NOMO-1 treated with DMSO at 0.1 percent for 48 hours (cell line): ENCODE data around the gene RGR.

Source experiments
- DNase-seq: peaks from one replicate; lab custom pipeline; 2025; ENCODE audit not compliant: unreplicated experiment; lab: John Stamatoyannopoulos, UW

Gene RGR

GRCh38 chr10:84217746-84218145 lies 27.1 kb upstream of the RGR start:
- no peak for DNase-seq

GRCh38 chr10:84221916-84222315 lies 22.9 kb upstream of the RGR start:
- DNase-seq, result no peak

GRCh38 chr10:84224411-84225028 lies 20.3 kb upstream of the RGR start:
- DNase-seq, result no peak

GRCh38 chr10:84225427-84226173 lies 19.3 kb upstream of the RGR start, which contains the start of gene LRIT2:
Gene LRIT2 (minus strand): TSS chr10:84225544. CDS start chr10:84225520, 24 bp downstream.
- DNase-seq, result no peak

- no peak for DNase-seq
These were observed 18.2 kb upstream of the RGR start for GRCh38 chr10:84226616-84227015.

DNA sequence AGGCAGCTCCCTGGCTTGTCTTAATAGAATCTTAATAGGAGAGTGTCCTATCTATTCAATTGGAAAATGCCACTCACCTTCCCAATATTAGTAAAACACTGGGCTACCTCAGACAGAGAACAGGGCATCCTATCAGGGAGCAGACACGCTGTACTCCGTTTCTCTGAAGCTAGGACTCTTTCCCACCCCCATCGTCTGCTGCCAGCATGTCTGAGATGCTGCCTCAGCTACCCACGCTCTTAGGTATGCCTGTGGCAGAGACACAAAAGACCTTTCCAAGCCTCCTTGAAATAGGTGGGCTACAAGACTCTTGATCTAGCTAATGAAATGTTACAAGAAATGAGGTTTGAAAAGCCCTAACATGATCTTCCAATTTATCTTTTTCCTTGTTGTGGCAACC lies 17.0 kb upstream of the RGR start:
- no peak for DNase-seq

GRCh38 chr10:84230359-84230758 lies 14.5 kb upstream of the RGR start:
- no peak for DNase-seq

- DNase-seq, result no peak
These were observed 12.5 kb upstream of the RGR start for GRCh38 chr10:84232376-84232775.

- no peak for DNase-seq
These were observed 10.9 kb upstream of the RGR start for GRCh38 chr10:84233940-84234339.

GRCh38 chr10:84234479-84234878 lies 10.4 kb upstream of the RGR start:
- no peak for DNase-seq

DNA sequence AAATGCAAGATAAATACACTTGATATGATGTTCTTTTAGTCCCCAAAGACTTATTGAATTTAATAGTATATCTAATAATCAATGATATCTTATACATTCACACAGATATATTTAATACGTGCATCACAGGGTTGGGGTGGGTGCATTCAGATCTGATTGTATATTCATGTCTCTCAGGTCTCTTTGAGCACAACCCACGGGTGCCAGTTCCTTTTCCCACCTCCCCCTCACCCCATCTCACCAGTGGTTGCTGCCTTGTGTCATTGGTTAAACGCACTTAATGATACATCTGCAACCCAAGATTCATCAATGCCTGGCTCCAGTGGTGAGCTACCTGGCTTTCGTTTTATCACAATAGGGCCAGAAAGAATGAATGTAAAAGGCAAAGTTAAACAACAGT lies 9.8 kb upstream of the RGR start:
- no peak for DNase-seq

GRCh38 chr10:84236807-84237198 lies 8.1 kb upstream of the RGR start:
- no peak for DNase-seq

DNA sequence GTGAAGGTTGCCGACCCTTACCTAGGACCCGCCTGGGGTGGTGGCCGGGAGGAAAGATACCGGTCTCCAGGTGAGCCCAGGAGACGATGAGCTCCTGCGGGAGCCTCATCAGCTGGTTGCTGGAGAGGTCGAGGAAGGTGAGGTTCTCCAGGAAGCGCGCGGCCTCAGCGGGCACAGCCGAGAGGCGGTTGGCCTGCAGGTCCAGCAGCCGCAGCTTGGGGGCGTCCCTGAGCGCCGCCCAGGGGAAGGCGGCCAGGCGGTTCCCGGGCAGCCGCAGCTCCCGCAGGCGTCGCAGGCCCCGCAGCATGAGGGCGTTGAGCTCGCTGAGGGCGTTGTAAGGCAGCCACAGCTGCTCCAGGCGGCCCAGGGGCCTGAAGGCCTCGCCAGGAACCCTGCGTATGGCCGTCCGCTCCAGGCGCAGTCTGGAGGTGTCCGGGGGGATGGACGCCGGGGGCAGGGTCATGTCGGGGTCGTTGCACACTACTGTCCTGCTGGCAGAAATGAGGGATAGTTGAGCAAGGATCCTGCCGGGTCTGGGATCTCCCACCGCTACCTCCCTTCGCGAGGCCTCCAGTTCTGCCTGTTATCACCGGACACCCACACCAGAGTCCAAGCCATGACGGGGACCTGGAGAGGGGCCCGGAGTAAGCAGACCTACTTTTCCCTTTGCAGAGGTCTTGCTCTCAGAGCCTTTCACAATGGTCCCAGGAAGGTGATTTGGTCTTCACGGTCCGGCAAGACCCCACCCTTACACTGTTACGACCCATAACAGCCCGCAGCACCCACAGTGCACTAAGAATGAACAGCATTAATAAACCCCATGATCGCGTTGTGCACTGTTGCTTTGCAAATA lies 7.4 kb upstream of the RGR start:
- no peak for DNase-seq

DNA sequence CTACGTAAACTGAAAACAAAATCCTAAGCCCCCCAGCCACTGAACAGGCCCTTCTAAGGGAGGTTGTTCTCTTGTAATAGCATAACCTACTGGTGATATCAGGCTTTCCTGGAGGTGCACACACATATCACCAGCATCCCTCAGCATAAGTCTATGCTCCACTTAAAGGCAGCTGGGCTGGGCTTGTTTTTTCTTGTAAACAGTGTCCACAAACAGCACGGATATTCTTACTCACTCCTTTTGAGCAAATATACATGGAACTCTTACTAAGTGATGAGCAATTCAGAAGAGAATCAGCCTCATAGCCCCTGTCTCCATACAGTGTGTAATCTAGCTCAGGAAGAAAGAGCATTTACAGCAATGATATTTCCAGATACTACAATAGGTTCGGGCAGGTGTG lies 5.9 kb upstream of the RGR start:
- DNase-seq, result no peak

DNA sequence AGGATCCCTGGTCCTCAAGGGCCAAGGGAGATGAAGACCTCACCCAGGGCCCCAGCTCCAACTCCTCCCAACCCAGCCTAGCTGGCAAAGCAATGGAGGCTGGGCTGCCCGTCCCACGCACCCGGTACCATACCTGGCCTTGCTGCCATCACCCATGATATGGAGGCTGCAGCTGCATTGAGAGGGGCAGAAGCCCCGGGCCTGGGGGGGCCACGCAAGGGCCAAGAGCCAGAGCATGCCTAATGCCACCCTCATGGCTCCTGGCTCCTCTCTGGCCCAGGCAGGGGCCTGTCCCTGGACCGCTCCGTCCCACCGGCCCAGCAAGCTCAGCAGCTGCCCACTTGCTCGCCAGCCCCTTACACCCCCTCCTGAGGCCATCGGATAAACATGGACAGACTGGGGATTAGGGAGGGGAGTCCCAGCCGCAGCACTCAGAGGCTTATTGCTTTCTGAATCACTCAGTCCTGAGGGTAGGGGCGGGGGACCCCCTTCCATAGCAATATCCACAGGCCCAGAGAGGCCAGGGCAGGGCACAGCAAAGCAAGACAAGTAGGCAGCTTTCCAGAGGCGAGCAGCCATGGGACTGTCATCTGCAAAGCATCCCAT lies 3.6 kb upstream of the RGR start, which contains the start of gene LRIT1:
TSS of gene LRIT1 (minus strand) at position 362 of the 606 bp plus-strand sequence. CDS start at position 255, 107 bp downstream.
- no peak for DNase-seq

DNA sequence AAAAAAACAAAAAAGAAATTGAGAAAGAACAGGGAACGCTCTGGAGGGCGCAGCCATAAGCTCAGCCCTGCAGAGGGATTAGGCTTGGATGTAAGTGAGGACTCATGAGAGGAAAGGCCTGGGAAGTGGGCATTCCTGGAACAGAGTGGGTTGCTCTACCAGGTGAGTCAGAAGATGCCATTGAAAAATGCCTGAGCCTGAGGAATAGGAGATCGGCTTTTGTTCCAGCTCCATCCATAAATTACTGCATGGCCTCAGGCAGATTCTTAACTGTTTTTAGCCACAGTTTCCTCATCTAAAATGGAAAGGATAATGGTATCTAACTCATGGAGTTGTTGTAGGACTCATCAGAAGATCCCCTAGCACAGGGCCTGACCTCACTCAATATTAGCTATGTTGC lies 1.1 kb upstream of the RGR start:
- no peak for DNase-seq

DNA sequence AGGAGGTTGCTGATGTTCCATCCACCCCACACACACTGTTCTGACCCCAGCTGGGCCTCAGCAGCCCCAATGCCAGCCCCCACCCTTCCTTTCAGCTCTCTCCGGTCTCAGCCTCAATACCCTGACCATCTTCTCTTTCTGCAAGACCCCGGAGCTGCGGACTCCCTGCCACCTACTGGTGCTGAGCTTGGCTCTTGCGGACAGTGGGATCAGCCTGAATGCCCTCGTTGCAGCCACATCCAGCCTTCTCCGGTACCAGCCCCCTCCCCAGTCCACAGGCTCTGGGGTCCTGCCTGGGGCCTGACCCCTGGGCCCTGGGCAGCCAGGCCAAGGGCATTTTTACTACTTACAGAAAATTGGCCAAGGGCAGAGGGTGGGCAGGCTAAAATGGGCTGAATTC lies 2.6 kb downstream of the RGR start:
- no peak for DNase-seq

GRCh38 chr10:84248794-84249193 lies 3.9 kb downstream of the RGR start:
- DNase-seq, result no peak

DNA sequence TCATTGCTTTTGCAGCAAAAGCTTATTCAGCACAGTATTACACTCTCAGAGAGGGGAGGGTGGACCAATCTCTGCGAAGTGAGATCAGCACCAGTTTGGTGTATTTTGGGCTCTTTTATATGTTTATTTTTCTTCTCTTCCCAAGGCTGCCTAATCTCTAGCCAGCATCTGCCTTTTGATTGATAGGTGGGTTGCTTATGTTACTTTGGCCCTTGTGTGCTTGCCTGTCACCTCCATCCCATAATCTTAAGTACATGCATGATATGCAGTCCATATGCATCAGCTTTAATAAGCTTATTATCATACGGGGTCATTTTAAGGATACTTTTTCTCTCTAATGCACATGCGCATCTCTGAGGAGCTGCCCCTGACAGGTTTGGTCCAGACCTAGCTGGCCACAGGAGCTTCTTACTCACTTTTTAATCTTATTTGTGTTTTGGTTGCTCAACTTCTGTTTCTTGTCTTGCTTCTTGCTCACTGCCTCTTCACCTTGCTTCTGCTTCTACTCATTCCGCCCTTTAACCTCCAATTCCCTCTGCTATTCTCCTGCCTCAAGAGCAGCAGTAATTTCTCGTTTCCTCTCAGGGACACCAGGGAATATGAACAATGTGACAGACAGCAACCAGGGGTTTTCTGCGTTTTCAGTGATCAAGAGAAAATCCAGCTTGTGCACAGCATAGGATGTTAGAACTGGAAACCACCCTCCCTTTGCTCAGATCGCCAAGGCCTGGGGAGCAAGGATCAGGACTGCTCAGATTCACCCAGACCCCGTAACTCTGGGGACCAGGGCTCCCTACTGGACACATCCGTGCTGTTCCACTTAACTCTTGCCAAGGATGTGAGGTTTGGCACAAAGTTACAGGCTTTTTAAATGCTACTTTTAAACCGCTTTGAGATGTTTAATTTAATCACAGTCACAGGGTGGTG lies 10.0 kb downstream of the RGR start:
- no peak for DNase-seq
